K562 (cell line): ENCODE measurements around the gene IGF1R. TPM values are rescaled to one million over a fixed set of nuclear protein-coding genes. Genes with fewer than 3 reads are reported as not detected.
A peak's percentile ranks its signal among the peaks of the same experiment; 100 is the strongest.

Experiments
- CGGBP1 ChIP-seq: fragments of 250-450 bp; sonication (Bioruptor Pico); IDR thresholded peaks from 2 replicates; pipeline ENCODE4 v1.9.0; 2021; ENCODE audit warnings: mild to moderate bottlenecking
- CSDE1 ChIP-seq, 2 experiments: fragments of 450-650 bp; IDR thresholded peaks; 2 replicates each; pipeline ENCODE4 v1.6.1; 2016; ENCODE audit warnings: mild to moderate bottlenecking in 1 of 2
- CTCFL ChIP-seq: IDR thresholded peaks from 2 replicates; pipeline ENCODE4 v1.6.1; 2011; ENCODE audit warnings: borderline replicate concordance, low read depth, mild to moderate bottlenecking, moderate library complexity, low read length; ENCODE audit not compliant: insufficient read depth, poor library complexity, severe bottlenecking
- ID3 ChIP-seq, 2 experiments: fragments of 250-450 bp in 1 of 2; fragments of 450-650 bp in 1 of 2; sonication (Bioruptor Pico) in 1 of 2; IDR thresholded peaks; 2 replicates each; pipeline versions ENCODE4 v1.6.1 to v1.8.0; 2016 to 2021; ENCODE audit warnings: mild to moderate bottlenecking in 2 of 2, moderate library complexity in 2 of 2, missing compliant biosample characterization in 1 of 2, missing genetic modification characterization in 1 of 2
- MCM2 ChIP-seq: fragments of 450-650 bp; IDR thresholded peaks from 2 replicates; pipeline ENCODE4 v1.6.1; 2017; ENCODE audit warnings: low read depth, mild to moderate bottlenecking
- NR0B1 ChIP-seq: fragments of 450-650 bp; IDR thresholded peaks from one replicate; pipeline ENCODE4 v1.6.1; 2018; ENCODE audit warnings: mild to moderate bottlenecking, moderate library complexity; ENCODE audit not compliant: partially characterized antibody
- PRPF4 ChIP-seq: fragments of 200-400 bp; formaldehyde crosslinking; IDR thresholded peaks from one replicate; pipeline ENCODE4 v1.6.1; 2017; ENCODE audit warnings: low read length, low read depth, mild to moderate bottlenecking; ENCODE audit not compliant: insufficient read depth, poor library complexity, severe bottlenecking
- RNF2 ChIP-seq: sonication (generic); IDR thresholded peaks from 2 replicates; pipeline ENCODE4 v1.6.1; 2016
- SMAD1 ChIP-seq: fragments of 150-350 bp; IDR thresholded peaks from 2 replicates; pipeline ENCODE4 v1.6.1; 2014; ENCODE audit warnings: low read length, low read depth; ENCODE audit not compliant: partially characterized antibody
- SMAD4 ChIP-seq: fragments of 250-450 bp; sonication (Bioruptor Pico); conservative IDR thresholded peaks from 2 replicates; pipeline ENCODE4 v1.8.0; 2021; ENCODE audit warnings: inconsistent platforms, mild to moderate bottlenecking, moderate library complexity
- TAF1 ChIP-seq: IDR thresholded peaks from 2 replicates; pipeline ENCODE4 v1.6.1; 2011; ENCODE audit warnings: mild to moderate bottlenecking, low read length, moderate library complexity; ENCODE audit not compliant: insufficient read depth, control insufficient read depth, severe bottlenecking; ENCODE audit errors: extremely low read depth
- TAF7 ChIP-seq: fragments of 450-650 bp; IDR thresholded peaks from 2 replicates; pipeline ENCODE4 v1.6.1; 2016; ENCODE audit warnings: missing genetic modification characterization, missing compliant biosample characterization
- VEZF1 ChIP-seq: fragments of 200-800 bp; sonication (Bioruptor generic); IDR thresholded peaks from 2 replicates; pipeline ENCODE4 v1.6.1; 2017; ENCODE audit warnings: missing genetic modification characterization, missing compliant biosample characterization
- ZNF175 ChIP-seq: fragments of 200-800 bp; sonication (Bioruptor generic); IDR thresholded peaks from 2 replicates; pipeline ENCODE4 v1.6.1; 2016; ENCODE audit warnings: low read depth, mild to moderate bottlenecking, missing genetic modification characterization, missing compliant biosample characterization
- ZNF197 ChIP-seq: fragments of 200-800 bp; sonication (Bioruptor generic); IDR thresholded peaks from 2 replicates; pipeline ENCODE4 v1.6.1; 2016; ENCODE audit warnings: low read depth, missing genetic modification characterization, missing compliant biosample characterization
- ZNF212 ChIP-seq: fragments of 450-650 bp; formaldehyde crosslinking; IDR thresholded peaks from 2 replicates; pipeline ENCODE4 v1.4.0; 2020; ENCODE audit warnings: mild to moderate bottlenecking
- ZNF239 ChIP-seq: fragments of 250-450 bp; sonication (Bioruptor Pico); IDR thresholded peaks from 2 replicates; pipeline ENCODE4 v1.4.0; 2020; ENCODE audit warnings: mild to moderate bottlenecking
- ZNF780A ChIP-seq: fragments of 250-450 bp; sonication (Bioruptor Pico); IDR thresholded peaks from 2 replicates; pipeline ENCODE4 v1.5.0; 2021; ENCODE audit warnings: mild to moderate bottlenecking
- ZZZ3 ChIP-seq: fragments of 450-650 bp; IDR thresholded peaks from 2 replicates; pipeline ENCODE4 v1.6.1; 2016; ENCODE audit warnings: antibody characterized with exemption, mild to moderate bottlenecking, moderate library complexity
- polyA plus RNA-seq, 8 experiments: library from polyadenylated mRNA; depleted of rRNA in 4 of 8; stranded (reverse) in 5 of 8; unstranded in 3 of 8; fragments of >200 nt; fragmentation: Nextera tagmentation in 2 of 8; fragmentation: Illumina TruSeq in 1 of 8; extraction: Ambion mirVana in 2 of 8; extraction: Trizol in 1 of 8; gene quantifications; 2 replicates each; pipeline versions ENCODE4 v1.2.1 to v1.2.3, GENCODE V29; 2011 to 2014; ENCODE audit warnings: inconsistent platforms in 1 of 8, missing spikeins in 1 of 8
- total RNA-seq, 7 experiments: library from RNA; depleted of rRNA in 6 of 7; stranded (reverse); fragments of >200 nt in 6 of 7; fragmentation: Illumina TruSeq in 2 of 7; extraction: Trizol in 2 of 7; gene quantifications; 2 replicates each; pipeline versions ENCODE4 v1.2.1 to v1.2.3, GENCODE V29; 2011 to 2021; ENCODE audit warnings: low replicate concordance in 1 of 7

Gene IGF1R
- total and polyA plus RNA-seq, 9 of the 15 experiments (the other 6 are each of a cell fraction or from before 2014, with no cell fraction given), result 0.35 to 8.0 (median 1.6) TPM

GRCh38 chr15:98647774-98648653 lies at the start of gene IGF1R (continued):
- TF ChIP-seq VEZF1 (CRISPR knock-in tag), result peak; percentile 85
- TF ChIP-seq CGGBP1, result no peak
- TF ChIP-seq RNF2, result 0 out of 2 replicates have a peak, but pooled peaks have one; percentile 33
- TF ChIP-seq ID3 (CRISPR knock-in tag; IDR thresholded peaks at IDR 0.05), result no peak
- TF ChIP-seq ID3 (tag; IDR thresholded peaks at IDR 0.05), result no peak
- peak; percentile 93 for TF ChIP-seq ZNF197 (CRISPR knock-in tag)
- TF ChIP-seq ZNF175 (CRISPR knock-in tag), result peak; percentile 92
- TF ChIP-seq PRPF4, result no peak
- TF ChIP-seq ZNF780A (CRISPR knock-in tag), result no peak
- peak; percentile 79 for TF ChIP-seq SMAD4 (CRISPR knock-in tag)
- no peak for TF ChIP-seq CSDE1 (IDR thresholded peaks at IDR 0.05)
- no peak for TF ChIP-seq ZNF212 (CRISPR knock-in tag)
- no peak for TF ChIP-seq NR0B1
- TF ChIP-seq TAF7 (tag), result no peak
- peak; percentile 18 for TF ChIP-seq TAF1
- no peak for TF ChIP-seq ZNF239
- no peak for TF ChIP-seq ZZZ3
- TF ChIP-seq MCM2, result no peak
- TF ChIP-seq SMAD1, result no peak
- TF ChIP-seq CTCFL, result no peak
